SK-N-SH treated with all-trans-retinoic acid at 6 μM for 48 hours (cell line): Measurements from ENCODE around the gene BRD9.
"Not testable (repeated sequence)": the region's sequence is repeated elsewhere in the genome, so short reads cannot be mapped to it uniquely, and the experiment has no call there.

Experiments used
- ATAC-seq: fragments of 200-7000 bp; cut with Tn5 transposase; 3 replicates; pipeline ENCODE4 v1.9.1; 2020; ENCODE audit warnings: mild to moderate bottlenecking, moderate library complexity
- ARNTL ChIP-seq: fragments of 450-650 bp; formaldehyde crosslinking; IDR thresholded peaks from 2 replicates; pipeline ENCODE4 v1.5.0; 2020; ENCODE audit warnings: low read depth, mild to moderate bottlenecking, moderate library complexity, borderline replicate concordance
- CSDC2 ChIP-seq: fragments of 250-450 bp; sonication (Bioruptor Pico); IDR thresholded peaks from 2 replicates; pipeline ENCODE4 v1.5.0; 2020; ENCODE audit warnings: mild to moderate bottlenecking, moderate library complexity
- CSRNP3 ChIP-seq: fragments of 250-450 bp; sonication (Bioruptor Pico); IDR thresholded peaks from 2 replicates; pipeline ENCODE4 v1.5.1; 2021; ENCODE audit warnings: mild to moderate bottlenecking, moderate library complexity
- OSR1 ChIP-seq: fragments of 250-450 bp; sonication (Bioruptor Pico); IDR thresholded peaks from 2 replicates; pipeline ENCODE4 v1.8.0; 2022; ENCODE audit warnings: moderate library complexity, mild to moderate bottlenecking, inconsistent platforms
- PPARA ChIP-seq: fragments of 250-450 bp; sonication (Bioruptor Pico); IDR thresholded peaks from 2 replicates; pipeline ENCODE4 v1.5.0; 2020; ENCODE audit warnings: mild to moderate bottlenecking, borderline replicate concordance
- SNAI2 ChIP-seq: fragments of 250-450 bp; sonication (Bioruptor Pico); IDR thresholded peaks from 2 replicates; pipeline ENCODE4 v1.5.0; 2020; ENCODE audit warnings: mild to moderate bottlenecking, moderate library complexity
- TCF4 ChIP-seq: fragments of 250-450 bp; sonication (Bioruptor Pico); IDR thresholded peaks from 2 replicates; pipeline ENCODE4 v1.8.0; 2021; ENCODE audit warnings: mild to moderate bottlenecking, moderate library complexity, borderline replicate concordance
- TOX ChIP-seq: fragments of 250-450 bp; sonication (Bioruptor Pico); IDR thresholded peaks from 2 replicates; pipeline ENCODE4 v1.8.0; 2021; ENCODE audit warnings: mild to moderate bottlenecking, moderate library complexity, borderline replicate concordance
- TSHZ2 ChIP-seq: fragments of 250-450 bp; sonication (Bioruptor Pico); IDR thresholded peaks from 2 replicates; pipeline ENCODE4 v1.5.0; 2020; ENCODE audit warnings: mild to moderate bottlenecking, moderate library complexity
- ZC3H10 ChIP-seq: fragments of 250-450 bp; sonication (Bioruptor Pico); IDR thresholded peaks from 2 replicates; pipeline ENCODE4 v1.5.1; 2021; ENCODE audit warnings: mild to moderate bottlenecking, moderate library complexity
- ZFP3 ChIP-seq: fragments of 250-450 bp; sonication (Bioruptor Pico); IDR thresholded peaks from 2 replicates; pipeline ENCODE4 v1.5.0; 2020; ENCODE audit warnings: mild to moderate bottlenecking, moderate library complexity
- ZFP30 ChIP-seq: fragments of 450-650 bp; formaldehyde crosslinking; IDR thresholded peaks from 2 replicates; pipeline ENCODE4 v1.5.0; 2022; ENCODE audit warnings: mild to moderate bottlenecking, moderate library complexity
- ZNF565 ChIP-seq: fragments of 450-650 bp; formaldehyde crosslinking; conservative IDR thresholded peaks from 2 replicates; pipeline ENCODE4 v1.5.0; 2020; ENCODE audit warnings: low read depth, mild to moderate bottlenecking, moderate library complexity
- ZNF70 ChIP-seq: fragments of 450-650 bp; formaldehyde crosslinking; IDR thresholded peaks from 2 replicates; pipeline ENCODE4 v1.5.0; 2020; ENCODE audit warnings: mild to moderate bottlenecking, moderate library complexity
- ZNF8 ChIP-seq: fragments of 450-650 bp; formaldehyde crosslinking; IDR thresholded peaks from 2 replicates; pipeline ENCODE4 v1.5.0; 2020; ENCODE audit warnings: mild to moderate bottlenecking, moderate library complexity
- TF ChIP-seq, protein P1 (sequence below): fragments of 250-450 bp; sonication (Bioruptor Pico); IDR thresholded peaks from 2 replicates; pipeline ENCODE4 v1.5.1; 2020; ENCODE audit warnings: low read depth, mild to moderate bottlenecking, moderate library complexity
- TF ChIP-seq, protein P2 (sequence below): fragments of 250-450 bp; sonication (Bioruptor Pico); IDR thresholded peaks from 2 replicates; pipeline ENCODE4 v1.8.0; 2020; ENCODE audit warnings: mild to moderate bottlenecking, moderate library complexity, borderline replicate concordance

The BRD9 gene

GRCh38 chr5:929596-929995, 37.0 kb upstream of the BRD9 start (continued):
- TF ChIP-seq TSHZ2 (no peak), PPARA (CRISPR knock-in tag) (no peak)

DNA sequence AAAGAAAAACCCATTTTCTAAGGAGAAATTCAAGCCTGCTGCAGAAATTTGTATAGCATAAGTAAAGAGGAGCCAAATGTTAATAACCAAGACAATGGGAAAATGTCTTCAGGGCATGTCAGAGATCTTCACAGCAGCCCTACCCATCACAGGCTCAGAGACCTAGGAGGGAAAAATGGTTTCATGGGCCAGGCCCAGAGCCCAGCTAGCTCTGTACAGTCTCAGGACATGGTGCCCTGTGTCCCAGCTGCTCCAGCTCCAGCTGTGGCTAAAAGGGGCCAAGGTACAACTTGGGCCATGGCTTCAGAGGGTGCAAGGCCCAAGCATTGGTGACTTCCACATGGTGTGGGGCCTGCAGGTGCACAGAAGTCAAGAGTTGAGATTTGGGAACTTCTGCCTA, 36.6 kb upstream of the BRD9 start:
- ATAC-seq: not testable (repeated sequence)

GRCh38 chr5:927172-928015, 34.8 kb upstream of the BRD9 start:
- TF ChIP-seq TOX (no peak), ZFP3 (CRISPR knock-in tag) (no peak), CSRNP3 (CRISPR knock-in tag) (no peak), TCF4 (CRISPR knock-in tag) (no peak), PPARA (CRISPR knock-in tag) (no peak), ZNF565 (CRISPR knock-in tag) (no peak), ZC3H10 (CRISPR knock-in tag) (no peak), ZNF8 (CRISPR knock-in tag) (no peak), OSR1 (CRISPR knock-in tag) (no peak), SNAI2 (CRISPR knock-in tag) (no peak), TSHZ2 (no peak), ARNTL (CRISPR knock-in tag) (no peak)
- TF ChIP-seq, protein P1, sequence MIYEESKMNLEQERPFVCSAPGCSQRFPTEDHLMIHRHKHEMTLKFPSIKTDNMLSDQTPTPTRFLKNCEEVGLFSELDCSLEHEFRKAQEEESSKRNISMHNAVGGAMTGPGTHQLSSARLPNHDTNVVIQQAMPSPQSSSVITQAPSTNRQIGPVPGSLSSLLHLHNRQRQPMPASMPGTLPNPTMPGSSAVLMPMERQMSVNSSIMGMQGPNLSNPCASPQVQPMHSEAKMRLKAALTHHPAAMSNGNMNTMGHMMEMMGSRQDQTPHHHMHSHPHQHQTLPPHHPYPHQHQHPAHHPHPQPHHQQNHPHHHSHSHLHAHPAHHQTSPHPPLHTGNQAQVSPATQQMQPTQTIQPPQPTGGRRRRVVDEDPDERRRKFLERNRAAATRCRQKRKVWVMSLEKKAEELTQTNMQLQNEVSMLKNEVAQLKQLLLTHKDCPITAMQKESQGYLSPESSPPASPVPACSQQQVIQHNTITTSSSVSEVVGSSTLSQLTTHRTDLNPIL (CRISPR knock-in tag): no peak
- TF ChIP-seq, protein P2, sequence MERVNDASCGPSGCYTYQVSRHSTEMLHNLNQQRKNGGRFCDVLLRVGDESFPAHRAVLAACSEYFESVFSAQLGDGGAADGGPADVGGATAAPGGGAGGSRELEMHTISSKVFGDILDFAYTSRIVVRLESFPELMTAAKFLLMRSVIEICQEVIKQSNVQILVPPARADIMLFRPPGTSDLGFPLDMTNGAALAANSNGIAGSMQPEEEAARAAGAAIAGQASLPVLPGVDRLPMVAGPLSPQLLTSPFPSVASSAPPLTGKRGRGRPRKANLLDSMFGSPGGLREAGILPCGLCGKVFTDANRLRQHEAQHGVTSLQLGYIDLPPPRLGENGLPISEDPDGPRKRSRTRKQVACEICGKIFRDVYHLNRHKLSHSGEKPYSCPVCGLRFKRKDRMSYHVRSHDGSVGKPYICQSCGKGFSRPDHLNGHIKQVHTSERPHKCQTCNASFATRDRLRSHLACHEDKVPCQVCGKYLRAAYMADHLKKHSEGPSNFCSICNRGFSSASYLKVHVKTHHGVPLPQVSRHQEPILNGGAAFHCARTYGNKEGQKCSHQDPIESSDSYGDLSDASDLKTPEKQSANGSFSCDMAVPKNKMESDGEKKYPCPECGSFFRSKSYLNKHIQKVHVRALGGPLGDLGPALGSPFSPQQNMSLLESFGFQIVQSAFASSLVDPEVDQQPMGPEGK (CRISPR knock-in tag): no peak
- TF ChIP-seq, all 23 proteins: peak for 0
- no peak for ATAC-seq

GRCh38 chr5:926417-927171, 34.0 kb upstream of the BRD9 start:
- ATAC-seq: no peak
- TF ChIP-seq SNAI2 (CRISPR knock-in tag) (no peak), ZFP3 (CRISPR knock-in tag) (no peak), OSR1 (CRISPR knock-in tag) (no peak), ZNF70 (CRISPR knock-in tag) (no peak), TOX (no peak), ZFP30 (CRISPR knock-in tag) (no peak), CSDC2 (no peak), CSRNP3 (CRISPR knock-in tag) (no peak), ARNTL (CRISPR knock-in tag) (no peak), ZNF8 (CRISPR knock-in tag) (no peak)
- TF ChIP-seq, protein P1 (CRISPR knock-in tag): no peak
